22Rv1 (cell line): ENCODE results near the gene ATG9B.

Source experiments
- H3K27ac ChIP-seq: fragments of 450-650 bp; 2 replicates; pipeline ENCODE4 v1.5.1; 2017
- ZFX ChIP-seq: fragments of 450-650 bp; IDR thresholded peaks from 2 replicates; pipeline ENCODE4 v1.6.1; 2017; ENCODE audit warnings: antibody characterized with exemption, borderline replicate concordance
- TF ChIP-seq, protein P1 (sequence below): fragments of 450-650 bp; IDR thresholded peaks from 2 replicates; pipeline ENCODE4 v1.5.1; 2017; ENCODE audit warnings: mild to moderate bottlenecking

The ATG9B gene

GRCh38 chr7:151057506-151057988 is 33.3 kb upstream of the ATG9B start, which contains the start of gene CDK5:
Gene CDK5 (minus strand): TSS chr7:151057897. CDS start chr7:151057848, 49 bp downstream.
- peak within 1 kb of the TSS; percentile 96 for H3K27ac ChIP-seq
- TF ChIP-seq ZFX = no peak
- TF ChIP-seq, protein P1, sequence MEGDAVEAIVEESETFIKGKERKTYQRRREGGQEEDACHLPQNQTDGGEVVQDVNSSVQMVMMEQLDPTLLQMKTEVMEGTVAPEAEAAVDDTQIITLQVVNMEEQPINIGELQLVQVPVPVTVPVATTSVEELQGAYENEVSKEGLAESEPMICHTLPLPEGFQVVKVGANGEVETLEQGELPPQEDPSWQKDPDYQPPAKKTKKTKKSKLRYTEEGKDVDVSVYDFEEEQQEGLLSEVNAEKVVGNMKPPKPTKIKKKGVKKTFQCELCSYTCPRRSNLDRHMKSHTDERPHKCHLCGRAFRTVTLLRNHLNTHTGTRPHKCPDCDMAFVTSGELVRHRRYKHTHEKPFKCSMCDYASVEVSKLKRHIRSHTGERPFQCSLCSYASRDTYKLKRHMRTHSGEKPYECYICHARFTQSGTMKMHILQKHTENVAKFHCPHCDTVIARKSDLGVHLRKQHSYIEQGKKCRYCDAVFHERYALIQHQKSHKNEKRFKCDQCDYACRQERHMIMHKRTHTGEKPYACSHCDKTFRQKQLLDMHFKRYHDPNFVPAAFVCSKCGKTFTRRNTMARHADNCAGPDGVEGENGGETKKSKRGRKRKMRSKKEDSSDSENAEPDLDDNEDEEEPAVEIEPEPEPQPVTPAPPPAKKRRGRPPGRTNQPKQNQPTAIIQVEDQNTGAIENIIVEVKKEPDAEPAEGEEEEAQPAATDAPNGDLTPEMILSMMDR = no peak

- no peak for TF ChIP-seq ZFX
- TF ChIP-seq, protein P1 = no peak
- peak overlapping the region; percentile 96 for H3K27ac ChIP-seq
Observed at GRCh38 chr7:151056666-151057505, 32.6 kb upstream of the ATG9B start.

DNA sequence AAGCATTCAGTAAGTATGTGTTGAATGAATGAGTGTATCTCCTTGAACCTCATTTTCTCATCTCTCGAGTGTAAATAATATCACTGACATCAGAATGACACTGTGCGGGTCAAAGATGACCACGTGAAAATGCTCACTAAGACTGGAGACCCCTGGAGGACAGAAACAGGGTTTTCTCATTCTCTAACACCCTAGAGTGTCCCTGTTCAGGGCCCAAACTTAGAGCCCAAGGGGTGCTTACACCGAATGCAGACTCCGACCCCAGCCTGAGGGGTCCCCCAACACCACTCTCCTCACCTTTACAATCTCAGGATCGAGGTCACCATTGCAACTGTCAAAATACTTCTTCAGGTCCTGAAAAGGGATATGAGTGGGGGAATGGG is 32.0 kb upstream of the ATG9B start:
- no peak overlapping the region for H3K27ac ChIP-seq
- TF ChIP-seq ZFX = no peak
- TF ChIP-seq, protein P1 = no peak

- H3K27ac ChIP-seq = no peak overlapping the region
- TF ChIP-seq ZFX = no peak
- TF ChIP-seq, protein P1 = no peak
Observed at GRCh38 chr7:151053751-151054150, 29.5 kb upstream of the ATG9B start.

- no peak overlapping the region for H3K27ac ChIP-seq
- TF ChIP-seq, protein P1 = no peak
- TF ChIP-seq ZFX = no peak
Observed at GRCh38 chr7:151053096-151053495, 28.8 kb upstream of the ATG9B start.

DNA sequence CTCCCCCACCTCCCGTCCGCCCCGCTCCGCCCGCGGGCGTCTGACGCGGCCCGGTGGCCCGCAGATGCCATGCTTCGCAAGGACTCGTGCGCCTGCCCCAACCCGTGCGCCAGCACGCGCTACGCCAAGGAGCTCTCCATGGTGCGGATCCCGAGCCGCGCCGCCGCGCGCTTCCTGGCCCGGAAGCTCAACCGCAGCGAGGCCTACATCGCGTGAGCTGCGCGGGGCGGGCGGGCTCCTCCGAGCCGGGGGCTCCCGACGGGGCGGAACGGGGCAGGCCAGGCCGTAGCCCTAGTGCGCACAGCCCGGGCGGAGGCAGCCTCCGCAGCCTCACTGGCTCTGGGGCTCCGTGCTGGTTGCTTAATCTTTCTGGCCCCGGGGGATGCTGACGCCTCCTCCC is 26.8 kb upstream of the ATG9B start:
- TF ChIP-seq, protein P1 = no peak

DNA sequence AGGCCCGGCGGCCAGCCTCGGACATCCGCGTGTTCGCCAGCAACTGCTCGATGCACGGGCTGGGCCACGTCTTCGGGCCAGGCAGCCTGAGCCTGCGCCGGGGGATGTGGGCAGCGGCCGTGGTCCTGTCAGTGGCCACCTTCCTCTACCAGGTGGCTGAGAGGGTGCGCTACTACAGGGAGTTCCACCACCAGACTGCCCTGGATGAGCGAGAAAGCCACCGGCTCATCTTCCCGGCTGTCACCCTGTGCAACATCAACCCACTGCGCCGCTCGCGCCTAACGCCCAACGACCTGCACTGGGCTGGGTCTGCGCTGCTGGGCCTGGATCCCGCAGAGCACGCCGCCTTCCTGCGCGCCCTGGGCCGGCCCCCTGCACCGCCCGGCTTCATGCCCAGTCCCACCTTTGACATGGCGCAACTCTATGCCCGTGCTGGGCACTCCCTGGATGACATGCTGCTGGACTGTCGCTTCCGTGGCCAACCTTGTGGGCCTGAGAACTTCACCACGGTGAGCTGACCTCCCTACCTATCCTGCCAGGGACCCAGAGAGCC is 24.7 kb upstream of the ATG9B start:
- TF ChIP-seq, protein P1 = no peak
- TF ChIP-seq ZFX = no peak
- H3K27ac ChIP-seq = no peak overlapping the region

More for the DNA sequence above, 26.8 kb upstream of the ATG9B start:
- no peak overlapping the region for H3K27ac ChIP-seq
